GM11168 (cell line): ENCODE results near the gene GFRA1.
"Not testable (repeated sequence)": the region's sequence is repeated elsewhere in the genome, so short reads cannot be mapped to it uniquely, and the experiment has no call there.

Source experiments
- in situ Hi-C: fragments of 300-500 bp; cut with MboI; formaldehyde crosslinking; loops from one replicate; pipeline ENCODE4 v1.12.0; 2022; ENCODE audit warnings: low sequenced_read_pairs; ENCODE audit not compliant: unreplicated experiment

GFRA1 gene

GRCh38 chr10:116045366-116046356 lies 227.3 kb downstream of the GFRA1 start:
- in situ Hi-C loops: no loop called here

- in situ Hi-C loops: no loop called here
These were observed 228.2 kb downstream of the GFRA1 start for GRCh38 chr10:116044801-116045248.

GRCh38 chr10:116043861-116044260 lies 229.1 kb downstream of the GFRA1 start:
- in situ Hi-C loops: no loop called here

- in situ Hi-C loops: no loop called here
These were observed 229.7 kb downstream of the GFRA1 start for GRCh38 chr10:116043304-116043703.

GRCh38 chr10:116041948-116042347 lies 231.1 kb downstream of the GFRA1 start:
- in situ Hi-C loops: no loop called here

- in situ Hi-C loops: no loop called here
These were observed 233.4 kb downstream of the GFRA1 start for GRCh38 chr10:116039612-116040011.

GRCh38 chr10:116038259-116038658 lies 234.7 kb downstream of the GFRA1 start:
- in situ Hi-C loops: no loop called here

- in situ Hi-C loops: not testable (repeated sequence)
These were observed 237.6 kb downstream of the GFRA1 start for GRCh38 chr10:116035406-116035805.

GRCh38 chr10:116030576-116030975 lies 242.4 kb downstream of the GFRA1 start:
- in situ Hi-C loops: no loop called here

GRCh38 chr10:116029826-116030225 lies 243.2 kb downstream of the GFRA1 start:
- in situ Hi-C loops: no loop called here

GRCh38 chr10:116027355-116027754 lies 245.7 kb downstream of the GFRA1 start:
- in situ Hi-C loops: no loop called here

GRCh38 chr10:116026725-116027124 lies 246.3 kb downstream of the GFRA1 start:
- in situ Hi-C loops: no loop called here

- in situ Hi-C loops: no loop called here
These were observed 246.7 kb downstream of the GFRA1 start for GRCh38 chr10:116026315-116026714.

- in situ Hi-C loops: no loop called here
These were observed 248.6 kb downstream of the GFRA1 start for GRCh38 chr10:116024271-116024878.

- in situ Hi-C loops: no loop called here
These were observed 255.6 kb downstream of the GFRA1 start for GRCh38 chr10:116017405-116017804.

GRCh38 chr10:116015583-116016333 lies 257.2 kb downstream of the GFRA1 start:
- in situ Hi-C loops: no loop called here

- in situ Hi-C loops: no loop called here
These were observed 258.0 kb downstream of the GFRA1 start for GRCh38 chr10:116014871-116015582.

GRCh38 chr10:116014326-116014725 lies 258.7 kb downstream of the GFRA1 start:
- in situ Hi-C loops: no loop called here

- in situ Hi-C loops: no loop called here
These were observed 261.1 kb downstream of the GFRA1 start for GRCh38 chr10:116011929-116012328.

- in situ Hi-C loops: no loop called here
These were observed 265.6 kb downstream of the GFRA1 start for GRCh38 chr10:116007256-116007891.
